GM12878 (cell line): ENCODE results near the gene HOXA1. TPM values are rescaled to one million over a fixed set of nuclear protein-coding genes. Genes with fewer than 3 reads are reported as not detected.

ENCODE experiments used
- ATAC-seq: fragments of 200-7000 bp; cut with Tn5 transposase; 3 replicates; pipeline ENCODE4 v1.9.1; 2020; ENCODE audit warnings: mild to moderate bottlenecking, moderate library complexity
- BruUV-seq: library from RNA; stranded (reverse); fragments of 400-500 nt; replicated peaks from 2 replicates; lab custom pipeline; 2021; lab: Mats Ljungman, UMichigan
- CTCF ChIA-PET: fragments of 300-600 bp; sonication (Branson Sonifier 250); formaldehyde crosslinking; extraction: SDS; loops from one replicate; lab custom pipeline; 2021; ENCODE audit warnings: inconsistent platforms; lab: Yijun Ruan, JAX
- POLR2A ChIA-PET: fragments of 350-600 bp; formaldehyde crosslinking; extraction: SDS; loops from one replicate; lab custom pipeline; 2021; ENCODE audit warnings: inconsistent platforms; lab: Charles Lee
- RAD21 ChIA-PET: fragments of 300-600 bp; sonication (Branson Sonifier 250); formaldehyde crosslinking; loops from one replicate; lab custom pipeline; 2023; ENCODE audit warnings: antibody characterized with exemption; ENCODE audit not compliant: unreplicated experiment; lab: Charles Lee
- SMC1A ChIA-PET: fragments of 300-600 bp; sonication (Branson Sonifier 250); formaldehyde crosslinking; loops from one replicate; lab custom pipeline; 2023; ENCODE audit not compliant: unreplicated experiment, uncharacterized antibody; lab: Charles Lee
- DNase-seq: peaks from one replicate; pipeline ENCODE4 v3.0.0-alpha.2; 2011; ENCODE audit warnings: low read depth, low spot score
- FAIRE-seq: peaks from 3 replicates; lab custom pipeline; 2011; peaks lifted over from hg19 to GRCh38; lab: Jason Lieb, UNC
- H2AFZ ChIP-seq: 2 replicates; pipeline ENCODE4 v1.6.0; 2011; ENCODE audit warnings: low read depth, low read length, control low read depth; ENCODE audit not compliant: control insufficient read depth
- H3K27ac ChIP-seq: 2 replicates; pipeline ENCODE4 v1.5.1; 2011; ENCODE audit warnings: control low read depth; ENCODE audit not compliant: control insufficient read depth, insufficient read depth
- H3K27me3 ChIP-seq, 2 experiments: replicated peaks in 1 of 2; 2 replicates each; pipeline versions ENCODE4 v1.6.0 to v1.6.1; 2011; ENCODE audit warnings: low read length in 1 of 2; ENCODE audit not compliant: control insufficient read depth in 2 of 2, insufficient read depth in 2 of 2
- H3K36me3 ChIP-seq, 2 experiments: 2 replicates each; pipeline ENCODE4 v1.5.1; 2011; ENCODE audit warnings: low read length in 1 of 2; ENCODE audit not compliant: control insufficient read depth in 2 of 2, insufficient read depth in 2 of 2
- H3K4me1 ChIP-seq: 2 replicates; pipeline ENCODE4 v1.6.1; 2011; ENCODE audit warnings: mild to moderate bottlenecking, low read length, moderate library complexity, mixed read lengths; ENCODE audit not compliant: control insufficient read depth, insufficient read depth
- H3K4me2 ChIP-seq: 2 replicates; pipeline ENCODE4 v1.6.0; 2011; ENCODE audit warnings: control low read depth; ENCODE audit not compliant: control insufficient read depth, insufficient read depth
- H3K4me3 ChIP-seq: fragments of 200-600 bp; sonication (generic); 2 replicates; pipeline ENCODE4 v1.5.1; 2016
- H3K79me2 ChIP-seq: 2 replicates; pipeline ENCODE4 v1.6.0; 2011; ENCODE audit warnings: low read length; ENCODE audit not compliant: control insufficient read depth, insufficient read depth
- H3K9ac ChIP-seq: 2 replicates; pipeline ENCODE4 v1.8.0; 2011; ENCODE audit warnings: low read length, control low read depth, mixed read lengths; ENCODE audit not compliant: control insufficient read depth, insufficient read depth
- H3K9me3 ChIP-seq: replicated peaks from 3 replicates; pipeline ENCODE4 v1.5.1; 2011; ENCODE audit warnings: mild to moderate bottlenecking, low read length; ENCODE audit not compliant: control insufficient read depth, insufficient read depth
- H4K20me1 ChIP-seq: 2 replicates; pipeline ENCODE4 v1.6.0; 2011; ENCODE audit not compliant: control insufficient read depth, insufficient read depth
- NR2F1 ChIP-seq: fragments of 450-650 bp; conservative IDR thresholded peaks from 2 replicates; pipeline ENCODE4 v1.6.1; 2017; ENCODE audit warnings: mild to moderate bottlenecking
- TCF3 ChIP-seq: IDR thresholded peaks from 2 replicates; pipeline ENCODE4 v1.6.1; 2012; ENCODE audit warnings: low read depth, mild to moderate bottlenecking, low read length, borderline replicate concordance; ENCODE audit not compliant: insufficient read depth
- WGBS: methylation state at CpG from one replicate; pipeline ENCODE4 v1.1.6; 2016; ENCODE audit warnings: low lambda C conversion rate; ENCODE audit not compliant: insufficient replicate concordance, insufficient coverage; ENCODE audit errors: missing lambda C conversion rate; 5-methylcytosine and 5-hydroxymethylcytosine counted together
- in situ Hi-C: fragments of 300-500 bp; cut with MboI; formaldehyde crosslinking; loops from 9 replicates; pipeline ENCODE4 v1.14.3; 2018; ENCODE audit warnings: mixed read lengths
- intact Hi-C: fragments of 100-400 bp; cut with micrococcal nuclease; formaldehyde crosslinking; loops from one replicate; pipeline ENCODE4 v1.14.2; 2022; ENCODE audit not compliant: unreplicated experiment
- polyA plus RNA-seq, 11 experiments: library from polyadenylated mRNA; depleted of rRNA in 4 of 11; unstranded in 6 of 11; stranded (reverse) in 5 of 11; fragments of >200 nt; fragmentation: Nextera tagmentation in 4 of 11; fragmentation: Illumina TruSeq in 1 of 11; extraction: Ambion mirVana in 4 of 11; extraction: Trizol in 1 of 11; gene quantifications; 1 replicate in 1 of 11; 2 replicates in 10 of 11; pipeline versions ENCODE4 v1.2.1 to v1.2.3, GENCODE V29; 2011 to 2016; ENCODE audit warnings: inconsistent platforms in 2 of 11, missing spikeins in 2 of 11, low read depth in 1 of 11
- total RNA-seq, 4 experiments: library from RNA; depleted of rRNA in 3 of 4; stranded (reverse); fragments of >200 nt in 3 of 4; fragmentation: Illumina TruSeq in 1 of 4; extraction: Trizol in 1 of 4; gene quantifications; 2 replicates each; pipeline versions ENCODE4 v1.2.1 to v1.2.3, GENCODE V29; 2013 to 2021
- TF ChIP-seq, protein P1 (sequence below): fragments of 450-650 bp; conservative IDR thresholded peaks from 2 replicates; pipeline ENCODE4 v1.6.1; 2017; ENCODE audit warnings: mild to moderate bottlenecking, moderate library complexity

HOXA1 gene
- total and polyA plus RNA-seq, 10 of the 15 experiments (the other 5 are each of a cell fraction or from before 2014, with no cell fraction given) = 0.06 to 1.7 (median 0.18) TPM; not detected in 3

DNA sequence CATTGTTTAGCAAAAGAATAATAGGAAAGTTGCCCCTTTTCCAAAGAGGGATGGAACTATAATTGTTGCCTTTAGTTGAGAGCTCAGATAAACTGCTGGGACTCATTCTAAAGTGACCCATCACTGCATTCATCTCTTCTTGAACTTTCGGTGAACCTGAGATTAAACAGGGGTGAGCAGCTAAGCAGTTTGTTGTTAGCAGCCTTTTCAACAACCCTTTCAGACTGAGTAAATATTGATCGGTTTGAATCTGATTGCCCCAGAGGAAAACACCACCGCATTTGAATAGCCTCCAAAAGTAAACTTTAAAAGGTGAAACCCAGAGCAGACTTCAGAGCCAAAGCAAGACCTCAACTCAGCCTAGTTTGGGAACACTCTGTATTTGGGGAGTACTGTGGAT is 4.7 kb downstream of the HOXA1 start:
- H4K20me1 ChIP-seq = no peaks in the 10 kb centered on the region
- ChIA-PET SMC1A (interaction anchor here (0.7 to 7.9 kb wide), 6 partner anchors 9 to 65 kb away, joined by 3 to 110 read pairs (median 4); no protein-coding TSS in a partner anchor), POLR2A (no interaction called here), RAD21 (interaction anchor here (0.7 kb wide), 1 partner anchor 10 kb away, joined by 3 read pairs; no protein-coding TSS in a partner anchor), CTCF (interaction anchor here (1.1 kb wide), 2 partner anchors 9 to 27 kb away, joined by 3 to 4 read pairs; no protein-coding TSS in a partner anchor)
- 2% methylated on average over 3 of the region's 3 CpGs for WGBS
- H3K27me3 ChIP-seq = peaks cover 0 to 23% of the 10 kb centered on the region in 2 experiments; a peak in 3 of 4 replicates
- H3K27ac ChIP-seq = no peak overlapping the region
- H3K4me2 ChIP-seq = no peak overlapping the region
- H2AFZ ChIP-seq = no peak overlapping the region
- no peak for TF ChIP-seq TCF3
- TF ChIP-seq, protein P1, sequence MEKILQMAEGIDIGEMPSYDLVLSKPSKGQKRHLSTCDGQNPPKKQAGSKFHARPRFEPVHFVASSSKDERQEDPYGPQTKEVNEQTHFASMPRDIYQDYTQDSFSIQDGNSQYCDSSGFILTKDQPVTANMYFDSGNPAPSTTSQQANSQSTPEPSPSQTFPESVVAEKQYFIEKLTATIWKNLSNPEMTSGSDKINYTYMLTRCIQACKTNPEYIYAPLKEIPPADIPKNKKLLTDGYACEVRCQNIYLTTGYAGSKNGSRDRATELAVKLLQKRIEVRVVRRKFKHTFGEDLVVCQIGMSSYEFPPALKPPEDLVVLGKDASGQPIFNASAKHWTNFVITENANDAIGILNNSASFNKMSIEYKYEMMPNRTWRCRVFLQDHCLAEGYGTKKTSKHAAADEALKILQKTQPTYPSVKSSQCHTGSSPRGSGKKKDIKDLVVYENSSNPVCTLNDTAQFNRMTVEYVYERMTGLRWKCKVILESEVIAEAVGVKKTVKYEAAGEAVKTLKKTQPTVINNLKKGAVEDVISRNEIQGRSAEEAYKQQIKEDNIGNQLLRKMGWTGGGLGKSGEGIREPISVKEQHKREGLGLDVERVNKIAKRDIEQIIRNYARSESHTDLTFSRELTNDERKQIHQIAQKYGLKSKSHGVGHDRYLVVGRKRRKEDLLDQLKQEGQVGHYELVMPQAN = no peak
- no peak for TF ChIP-seq NR2F1
- no peak overlapping the region for H3K4me3 ChIP-seq
- peaks cover 3% of the 10 kb centered on the region; the same call in 1 of the 3 replicates for H3K9me3 ChIP-seq
- intact Hi-C loops (no loop called here), in situ Hi-C loops (no loop called here)
- H3K9ac ChIP-seq = no peak overlapping the region
- DNase-seq (no peak), FAIRE-seq (no peak), ATAC-seq (no peak)
- H3K36me3 ChIP-seq = no peaks in the 10 kb centered on the region
- no TSS peak for BruUV-seq
- no peaks in the 10 kb centered on the region for H3K4me1 ChIP-seq
- no peaks in the 10 kb centered on the region for H3K79me2 ChIP-seq
